H1 (cell line): ENCODE measurements around the gene SRRM4. TPM values are rescaled to one million over a fixed set of nuclear protein-coding genes. Genes with fewer than 3 reads are reported as not detected.

Experiments used
- HDAC2 ChIP-seq, 2 experiments: fragments of 300-600 bp in 1 of 2; sonication (generic) in 1 of 2; IDR thresholded peaks; 2 replicates each; pipeline ENCODE4 v1.6.1; 2011 to 2012; ENCODE audit warnings: low read depth in 2 of 2, low read length in 2 of 2, mild to moderate bottlenecking in 2 of 2, moderate library complexity in 2 of 2, borderline replicate concordance in 1 of 2, inconsistent platforms in 1 of 2
- polyA plus RNA-seq, 7 experiments: library from polyadenylated mRNA; depleted of rRNA in 3 of 7; stranded (reverse) in 5 of 7; unstranded in 2 of 7; fragments of >200 nt in 5 of 7; fragments of 200-250 nt in 2 of 7; gene quantifications; 1 replicate in 5 of 7; 2 replicates in 1 of 7; 4 replicates in 1 of 7; pipeline versions ENCODE4 v1.2.1 to v1.2.3, GENCODE V29; 2011 to 2013; ENCODE audit warnings: missing spikeins in 2 of 7, mixed read lengths in 2 of 7
- total RNA-seq: library from RNA; stranded (reverse); fragmentation: NEBNext Ultra II Directional; extraction: Animal tissue kit (Norgen Biotek cat#: 25700); gene quantifications from 2 replicates; pipeline ENCODE4 v1.2.1, GENCODE V29; 2021
- TF ChIP-seq, protein P1 (sequence below): fragments of 300-600 bp; sonication (generic); IDR thresholded peaks from 2 replicates; pipeline ENCODE4 v1.7.1; 2012; ENCODE audit warnings: low read length, moderate library complexity, mild to moderate bottlenecking, inconsistent platforms; ENCODE audit not compliant: insufficient replicate concordance

Gene SRRM4
- total and polyA plus RNA-seq, 2 of the 8 experiments (the other 6 are each of a cell fraction or from before 2014, with no cell fraction given): 0.53 to 1.1 TPM

DNA sequence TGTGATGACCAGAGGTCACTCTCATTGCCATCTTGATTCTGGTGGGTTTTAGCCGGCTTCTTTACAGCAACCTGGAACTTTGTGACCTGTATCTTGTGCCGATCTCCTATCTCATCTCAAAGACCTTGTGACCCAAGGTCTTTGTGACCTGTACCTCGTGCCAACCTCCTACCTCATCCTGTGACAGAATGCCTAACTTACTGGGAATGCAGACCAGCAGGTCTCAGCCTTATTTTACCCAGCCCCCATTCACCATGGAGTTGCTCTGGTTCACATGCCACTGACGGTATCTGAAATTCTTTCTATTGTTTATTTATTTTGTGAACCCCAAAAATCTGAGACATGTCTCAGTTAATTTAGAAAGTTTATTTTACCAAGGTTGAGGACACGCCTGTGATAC, 189.9 kb downstream of the SRRM4 start (continued):
- TF ChIP-seq, protein P1, sequence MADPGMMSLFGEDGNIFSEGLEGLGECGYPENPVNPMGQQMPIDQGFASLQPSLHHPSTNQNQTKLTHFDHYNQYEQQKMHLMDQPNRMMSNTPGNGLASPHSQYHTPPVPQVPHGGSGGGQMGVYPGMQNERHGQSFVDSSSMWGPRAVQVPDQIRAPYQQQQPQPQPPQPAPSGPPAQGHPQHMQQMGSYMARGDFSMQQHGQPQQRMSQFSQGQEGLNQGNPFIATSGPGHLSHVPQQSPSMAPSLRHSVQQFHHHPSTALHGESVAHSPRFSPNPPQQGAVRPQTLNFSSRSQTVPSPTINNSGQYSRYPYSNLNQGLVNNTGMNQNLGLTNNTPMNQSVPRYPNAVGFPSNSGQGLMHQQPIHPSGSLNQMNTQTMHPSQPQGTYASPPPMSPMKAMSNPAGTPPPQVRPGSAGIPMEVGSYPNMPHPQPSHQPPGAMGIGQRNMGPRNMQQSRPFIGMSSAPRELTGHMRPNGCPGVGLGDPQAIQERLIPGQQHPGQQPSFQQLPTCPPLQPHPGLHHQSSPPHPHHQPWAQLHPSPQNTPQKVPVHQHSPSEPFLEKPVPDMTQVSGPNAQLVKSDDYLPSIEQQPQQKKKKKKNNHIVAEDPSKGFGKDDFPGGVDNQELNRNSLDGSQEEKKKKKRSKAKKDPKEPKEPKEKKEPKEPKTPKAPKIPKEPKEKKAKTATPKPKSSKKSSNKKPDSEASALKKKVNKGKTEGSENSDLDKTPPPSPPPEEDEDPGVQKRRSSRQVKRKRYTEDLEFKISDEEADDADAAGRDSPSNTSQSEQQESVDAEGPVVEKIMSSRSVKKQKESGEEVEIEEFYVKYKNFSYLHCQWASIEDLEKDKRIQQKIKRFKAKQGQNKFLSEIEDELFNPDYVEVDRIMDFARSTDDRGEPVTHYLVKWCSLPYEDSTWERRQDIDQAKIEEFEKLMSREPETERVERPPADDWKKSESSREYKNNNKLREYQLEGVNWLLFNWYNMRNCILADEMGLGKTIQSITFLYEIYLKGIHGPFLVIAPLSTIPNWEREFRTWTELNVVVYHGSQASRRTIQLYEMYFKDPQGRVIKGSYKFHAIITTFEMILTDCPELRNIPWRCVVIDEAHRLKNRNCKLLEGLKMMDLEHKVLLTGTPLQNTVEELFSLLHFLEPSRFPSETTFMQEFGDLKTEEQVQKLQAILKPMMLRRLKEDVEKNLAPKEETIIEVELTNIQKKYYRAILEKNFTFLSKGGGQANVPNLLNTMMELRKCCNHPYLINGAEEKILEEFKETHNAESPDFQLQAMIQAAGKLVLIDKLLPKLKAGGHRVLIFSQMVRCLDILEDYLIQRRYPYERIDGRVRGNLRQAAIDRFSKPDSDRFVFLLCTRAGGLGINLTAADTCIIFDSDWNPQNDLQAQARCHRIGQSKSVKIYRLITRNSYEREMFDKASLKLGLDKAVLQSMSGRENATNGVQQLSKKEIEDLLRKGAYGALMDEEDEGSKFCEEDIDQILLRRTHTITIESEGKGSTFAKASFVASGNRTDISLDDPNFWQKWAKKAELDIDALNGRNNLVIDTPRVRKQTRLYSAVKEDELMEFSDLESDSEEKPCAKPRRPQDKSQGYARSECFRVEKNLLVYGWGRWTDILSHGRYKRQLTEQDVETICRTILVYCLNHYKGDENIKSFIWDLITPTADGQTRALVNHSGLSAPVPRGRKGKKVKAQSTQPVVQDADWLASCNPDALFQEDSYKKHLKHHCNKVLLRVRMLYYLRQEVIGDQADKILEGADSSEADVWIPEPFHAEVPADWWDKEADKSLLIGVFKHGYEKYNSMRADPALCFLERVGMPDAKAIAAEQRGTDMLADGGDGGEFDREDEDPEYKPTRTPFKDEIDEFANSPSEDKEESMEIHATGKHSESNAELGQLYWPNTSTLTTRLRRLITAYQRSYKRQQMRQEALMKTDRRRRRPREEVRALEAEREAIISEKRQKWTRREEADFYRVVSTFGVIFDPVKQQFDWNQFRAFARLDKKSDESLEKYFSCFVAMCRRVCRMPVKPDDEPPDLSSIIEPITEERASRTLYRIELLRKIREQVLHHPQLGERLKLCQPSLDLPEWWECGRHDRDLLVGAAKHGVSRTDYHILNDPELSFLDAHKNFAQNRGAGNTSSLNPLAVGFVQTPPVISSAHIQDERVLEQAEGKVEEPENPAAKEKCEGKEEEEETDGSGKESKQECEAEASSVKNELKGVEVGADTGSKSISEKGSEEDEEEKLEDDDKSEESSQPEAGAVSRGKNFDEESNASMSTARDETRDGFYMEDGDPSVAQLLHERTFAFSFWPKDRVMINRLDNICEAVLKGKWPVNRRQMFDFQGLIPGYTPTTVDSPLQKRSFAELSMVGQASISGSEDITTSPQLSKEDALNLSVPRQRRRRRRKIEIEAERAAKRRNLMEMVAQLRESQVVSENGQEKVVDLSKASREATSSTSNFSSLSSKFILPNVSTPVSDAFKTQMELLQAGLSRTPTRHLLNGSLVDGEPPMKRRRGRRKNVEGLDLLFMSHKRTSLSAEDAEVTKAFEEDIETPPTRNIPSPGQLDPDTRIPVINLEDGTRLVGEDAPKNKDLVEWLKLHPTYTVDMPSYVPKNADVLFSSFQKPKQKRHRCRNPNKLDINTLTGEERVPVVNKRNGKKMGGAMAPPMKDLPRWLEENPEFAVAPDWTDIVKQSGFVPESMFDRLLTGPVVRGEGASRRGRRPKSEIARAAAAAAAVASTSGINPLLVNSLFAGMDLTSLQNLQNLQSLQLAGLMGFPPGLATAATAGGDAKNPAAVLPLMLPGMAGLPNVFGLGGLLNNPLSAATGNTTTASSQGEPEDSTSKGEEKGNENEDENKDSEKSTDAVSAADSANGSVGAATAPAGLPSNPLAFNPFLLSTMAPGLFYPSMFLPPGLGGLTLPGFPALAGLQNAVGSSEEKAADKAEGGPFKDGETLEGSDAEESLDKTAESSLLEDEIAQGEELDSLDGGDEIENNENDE: no peak
- no peak for TF ChIP-seq HDAC2 (IDR thresholded peaks at IDR 0.05; ENCODE audit: borderline replicate concordance in 1 of 2, low read depth in 2 of 2, low read length in 2 of 2)
- TF ChIP-seq, all 59 proteins: peak for 0
